Peyer's patch (tissue), 4 donors: Measurements from ENCODE around the gene AKT2.

Experiments used
- POLR2A ChIP-seq, 2 donors: fragments of 450-650 bp; IDR thresholded peaks; one replicate each; pipeline ENCODE4 v1.5.1; 2017; ENCODE audit warnings: antibody characterized with exemption in 2 of 2, mild to moderate bottlenecking in 2 of 2, moderate library complexity in 2 of 2
- TF ChIP-seq, protein P1 (sequence below), 6 experiments: fragments of 450-650 bp in 4 of 6; fragments of 200-600 bp in 2 of 6; sonication (generic) in 1 of 6; IDR thresholded peaks; one replicate each; pipeline ENCODE4 v1.5.1; 2017 to 2019; ENCODE audit warnings: antibody characterized with exemption in 6 of 6, mild to moderate bottlenecking in 3 of 6, moderate library complexity in 1 of 6

DNA sequence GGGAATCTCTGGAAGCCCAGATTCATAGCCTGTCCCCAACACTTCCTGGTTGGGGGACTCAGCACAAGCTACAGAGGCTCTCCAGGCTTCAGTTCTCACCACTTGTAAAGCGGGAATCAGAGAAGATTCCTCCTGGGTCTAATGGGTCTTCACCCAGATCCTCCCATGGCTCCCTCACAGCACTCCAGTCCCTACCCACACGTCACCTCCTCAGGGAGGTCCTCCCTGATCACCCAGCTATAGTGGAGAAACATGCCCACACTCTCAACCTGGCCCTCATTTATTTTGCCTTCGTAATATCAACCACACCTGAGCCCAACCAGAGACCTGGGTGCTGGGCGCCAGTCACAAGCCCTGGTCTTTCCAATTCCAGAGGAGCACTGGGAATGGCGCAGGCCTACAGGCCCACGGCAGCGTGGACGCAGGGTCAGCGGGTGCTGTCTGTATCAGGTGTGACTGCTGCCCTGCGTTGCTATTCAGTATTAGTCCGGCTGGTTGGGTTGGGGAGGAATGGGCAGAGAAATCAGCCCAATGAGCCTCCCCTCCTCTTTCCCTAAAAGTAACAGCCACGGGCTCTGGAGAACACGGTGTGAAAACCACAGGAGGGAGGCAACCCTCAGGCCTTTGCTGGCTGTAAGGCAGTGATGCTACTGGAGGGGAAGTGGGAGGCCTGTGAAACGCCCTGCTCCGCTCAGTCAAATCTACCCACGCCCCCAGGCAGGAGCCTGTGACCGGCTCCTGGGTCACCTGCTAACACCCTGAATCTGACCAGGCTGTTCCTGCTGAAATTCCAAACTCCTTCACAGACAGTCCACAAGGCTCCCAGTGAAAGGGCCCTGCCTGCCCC, 5.2 kb downstream of the AKT2 start:
- TF ChIP-seq, protein P1, sequence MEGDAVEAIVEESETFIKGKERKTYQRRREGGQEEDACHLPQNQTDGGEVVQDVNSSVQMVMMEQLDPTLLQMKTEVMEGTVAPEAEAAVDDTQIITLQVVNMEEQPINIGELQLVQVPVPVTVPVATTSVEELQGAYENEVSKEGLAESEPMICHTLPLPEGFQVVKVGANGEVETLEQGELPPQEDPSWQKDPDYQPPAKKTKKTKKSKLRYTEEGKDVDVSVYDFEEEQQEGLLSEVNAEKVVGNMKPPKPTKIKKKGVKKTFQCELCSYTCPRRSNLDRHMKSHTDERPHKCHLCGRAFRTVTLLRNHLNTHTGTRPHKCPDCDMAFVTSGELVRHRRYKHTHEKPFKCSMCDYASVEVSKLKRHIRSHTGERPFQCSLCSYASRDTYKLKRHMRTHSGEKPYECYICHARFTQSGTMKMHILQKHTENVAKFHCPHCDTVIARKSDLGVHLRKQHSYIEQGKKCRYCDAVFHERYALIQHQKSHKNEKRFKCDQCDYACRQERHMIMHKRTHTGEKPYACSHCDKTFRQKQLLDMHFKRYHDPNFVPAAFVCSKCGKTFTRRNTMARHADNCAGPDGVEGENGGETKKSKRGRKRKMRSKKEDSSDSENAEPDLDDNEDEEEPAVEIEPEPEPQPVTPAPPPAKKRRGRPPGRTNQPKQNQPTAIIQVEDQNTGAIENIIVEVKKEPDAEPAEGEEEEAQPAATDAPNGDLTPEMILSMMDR (IDR thresholded peaks at IDR 0.05) = no peak
- no peak for TF ChIP-seq POLR2A (IDR thresholded peaks at IDR 0.05)
